ENCODE measurements around the gene GLYR1. TPM values are rescaled to one million over a fixed set of nuclear protein-coding genes. Genes with fewer than 3 reads are reported as not detected.
A peak's percentile ranks its signal among the peaks of the same experiment; 100 is the strongest.

Gene GLYR1
- total and polyA plus RNA-seq, 9 of the 15 experiments (the other 6 are each of a cell fraction or from before 2014, with no cell fraction given): 6.7 to 99.2 (median 60.2) TPM

GRCh38 chr16:4766875-4767628, 80.0 kb downstream of the GLYR1 start, which contains the start of gene ZNF500 (continued):
- TF ChIP-seq, protein P1, sequence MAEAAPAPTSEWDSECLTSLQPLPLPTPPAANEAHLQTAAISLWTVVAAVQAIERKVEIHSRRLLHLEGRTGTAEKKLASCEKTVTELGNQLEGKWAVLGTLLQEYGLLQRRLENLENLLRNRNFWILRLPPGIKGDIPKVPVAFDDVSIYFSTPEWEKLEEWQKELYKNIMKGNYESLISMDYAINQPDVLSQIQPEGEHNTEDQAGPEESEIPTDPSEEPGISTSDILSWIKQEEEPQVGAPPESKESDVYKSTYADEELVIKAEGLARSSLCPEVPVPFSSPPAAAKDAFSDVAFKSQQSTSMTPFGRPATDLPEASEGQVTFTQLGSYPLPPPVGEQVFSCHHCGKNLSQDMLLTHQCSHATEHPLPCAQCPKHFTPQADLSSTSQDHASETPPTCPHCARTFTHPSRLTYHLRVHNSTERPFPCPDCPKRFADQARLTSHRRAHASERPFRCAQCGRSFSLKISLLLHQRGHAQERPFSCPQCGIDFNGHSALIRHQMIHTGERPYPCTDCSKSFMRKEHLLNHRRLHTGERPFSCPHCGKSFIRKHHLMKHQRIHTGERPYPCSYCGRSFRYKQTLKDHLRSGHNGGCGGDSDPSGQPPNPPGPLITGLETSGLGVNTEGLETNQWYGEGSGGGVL (CRISPR knock-in tag; IDR thresholded peaks at IDR 0.05): no peak
- TF ChIP-seq ZNF717 (CRISPR knock-in tag; IDR thresholded peaks at IDR 0.05) (no peak), ZNF444 (CRISPR knock-in tag; IDR thresholded peaks at IDR 0.05) (no peak), ARID3A (IDR thresholded peaks at IDR 0.05; ENCODE audit: borderline replicate concordance, low read depth, low read length) (no peak), GABPA (tag; conservative IDR thresholded peaks at IDR 0.05; ENCODE audit: low read depth) (0 out of 2 replicates have a peak, but pooled peaks have one; percentile 12), ZNF224 (CRISPR knock-in tag; IDR thresholded peaks at IDR 0.05) (no peak), HMG20B (CRISPR knock-in tag; IDR thresholded peaks at IDR 0.05) (no peak), HNRNPL (IDR thresholded peaks at IDR 0.05; ENCODE audit: low read depth, low read length) (peak; percentile 79; the same call in 1 of the 2 replicates), ARID3B (CRISPR knock-in tag; IDR thresholded peaks at IDR 0.05; ENCODE audit: borderline replicate concordance) (no peak), ZNF3 (CRISPR knock-in tag; IDR thresholded peaks at IDR 0.05) (no peak), MLLT1 (IDR thresholded peaks at IDR 0.05) (peak in 1 of 2 experiments; percentile 84; a peak in 1 of 4 replicates), ZNF146 (CRISPR knock-in tag; IDR thresholded peaks at IDR 0.05; ENCODE audit: unreplicated experiment) (no peak), MYC (IDR thresholded peaks at IDR 0.05; ENCODE audit: low read depth, low read length) (peak; percentile 74; the same call in 1 of the 2 replicates), MYC (CRISPR knock-in tag; IDR thresholded peaks at IDR 0.05; ENCODE audit: borderline replicate concordance, low read depth) (no peak), CEBPB (tag; IDR thresholded peaks at IDR 0.05) (no peak), NR4A1 (CRISPR knock-in tag; IDR thresholded peaks at IDR 0.05) (no peak), NR4A1 (tag; IDR thresholded peaks at IDR 0.05) (no peak), SRSF3 (IDR thresholded peaks at IDR 0.05; ENCODE audit: insufficient read depth, low read length) (no peak), ZFP1 (CRISPR knock-in tag; IDR thresholded peaks at IDR 0.05) (no peak)

Measured in K562 (cell line).